Nucleus accumbens (tissue), 56 donors: Measurements from ENCODE around the gene SAMD3.
"Not testable (repeated sequence)": the region's sequence is repeated elsewhere in the genome, so short reads cannot be mapped to it uniquely, and the experiment has no call there.

Source experiments
- DNase-seq, 56 donors: peaks; one replicate each; lab custom pipeline; 2025; lab: John Stamatoyannopoulos, UW

Gene SAMD3

DNA sequence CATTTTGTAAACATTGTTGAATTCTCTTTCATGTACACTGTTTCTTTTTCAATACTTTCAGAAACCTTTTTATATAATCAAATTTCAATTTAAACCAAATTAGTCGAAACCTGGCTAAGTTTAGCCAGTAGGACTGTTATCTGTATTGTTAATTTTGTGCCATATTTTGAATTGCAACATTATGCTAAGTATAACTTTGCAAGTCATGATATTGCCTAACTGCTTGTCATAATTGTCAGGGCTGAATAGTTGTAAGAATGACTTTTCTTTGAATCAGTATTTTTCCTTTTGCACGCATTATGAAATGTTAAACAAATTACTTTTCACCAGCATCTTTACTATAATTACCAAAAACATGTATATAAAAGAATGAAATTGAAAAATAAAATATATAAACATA, 82.7 kb downstream of the SAMD3 start:
- DNase-seq, result no peak

DNA sequence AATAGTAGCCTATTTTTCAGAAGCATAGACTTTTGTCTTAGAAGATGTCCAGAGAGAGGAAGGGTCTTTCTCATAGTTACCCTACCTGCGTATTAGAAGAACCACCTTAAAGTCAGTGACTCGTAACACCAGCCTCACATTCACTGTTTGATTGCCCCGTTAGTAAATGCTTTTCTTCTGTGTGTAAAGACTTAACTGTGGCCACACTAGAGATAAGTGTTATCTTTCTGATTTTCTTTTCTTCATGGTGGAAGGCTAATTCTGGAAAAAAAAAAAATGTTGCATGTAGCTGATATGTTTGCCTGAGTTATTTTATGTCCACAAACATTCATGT, 83.9 kb downstream of the SAMD3 start:
- DNase-seq, result no peak

DNA sequence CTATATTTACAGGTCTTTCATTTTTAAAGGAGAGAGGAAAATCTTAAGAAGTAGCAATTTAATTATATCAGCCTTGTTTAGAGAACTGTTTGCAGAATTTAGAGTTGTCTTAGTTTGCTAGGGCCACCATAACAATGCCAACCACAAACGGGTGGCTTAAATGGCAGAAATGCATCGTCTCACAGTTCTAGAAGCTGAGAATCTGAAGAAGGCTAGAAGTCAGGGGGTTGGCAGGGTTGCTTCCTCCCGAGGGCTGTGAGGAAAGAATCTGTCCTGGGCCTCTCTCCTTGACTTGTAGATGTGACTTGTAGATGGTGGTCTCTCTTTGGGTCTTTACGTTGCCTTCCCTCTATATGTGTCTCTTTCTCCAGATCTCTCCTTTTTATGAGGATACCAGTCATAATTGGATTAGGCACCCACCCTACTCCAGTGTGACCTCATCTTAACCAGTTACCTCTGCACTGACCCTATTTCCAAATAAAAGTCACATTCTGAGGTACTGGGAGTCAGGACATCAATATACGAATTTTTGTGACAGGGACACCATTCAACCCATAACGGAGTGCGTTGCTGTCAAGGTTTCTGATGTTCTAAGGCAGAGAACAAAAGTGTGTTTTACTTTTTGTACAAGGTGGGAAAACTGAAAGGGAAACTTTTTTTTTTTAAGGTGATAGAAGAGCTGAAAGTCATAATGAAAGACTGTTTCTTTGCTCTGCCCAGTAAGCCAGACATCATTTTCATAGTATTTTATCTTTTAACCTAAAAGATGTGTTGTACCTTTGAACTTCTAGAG, 84.4 kb downstream of the SAMD3 start:
- no peak for DNase-seq

DNA sequence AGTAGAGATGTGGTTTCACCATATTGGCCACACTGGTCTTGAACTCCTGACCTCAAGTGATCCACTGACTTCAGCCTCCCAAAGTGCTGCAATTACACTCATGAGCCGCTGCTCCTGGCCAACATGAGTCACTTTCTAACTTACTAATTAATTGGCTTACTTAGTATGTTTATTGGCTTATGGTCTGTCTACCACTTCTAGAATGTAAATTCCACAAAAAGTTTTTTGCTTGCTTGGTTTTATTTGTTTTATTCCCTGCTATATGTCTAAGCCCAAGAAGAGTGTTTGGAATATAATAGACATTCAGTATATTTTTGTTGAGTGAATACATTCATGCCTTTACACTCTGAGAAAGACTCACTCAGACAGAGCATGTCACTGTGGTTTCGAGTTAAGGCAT, 86.0 kb downstream of the SAMD3 start:
- DNase-seq, result no peak

DNA sequence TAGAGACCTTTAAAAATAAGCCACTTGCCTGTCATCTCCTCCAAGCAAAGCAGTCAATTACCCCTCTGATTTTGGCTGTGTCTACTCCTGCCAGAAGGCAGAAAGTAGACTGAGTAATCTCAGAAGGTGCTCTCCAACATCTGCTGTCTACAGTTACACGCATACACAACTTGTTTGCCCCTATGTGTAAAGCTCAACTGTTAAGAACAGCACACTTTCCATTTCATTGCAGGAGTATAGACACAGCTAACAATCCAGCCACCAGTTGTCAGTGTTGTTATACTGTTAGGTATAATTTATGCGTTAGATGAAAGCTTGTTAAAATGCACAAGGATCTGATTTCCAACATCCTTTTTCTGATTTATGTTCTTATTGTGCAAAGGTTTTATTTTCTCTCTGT, 88.2 kb downstream of the SAMD3 start:
- no peak for DNase-seq

DNA sequence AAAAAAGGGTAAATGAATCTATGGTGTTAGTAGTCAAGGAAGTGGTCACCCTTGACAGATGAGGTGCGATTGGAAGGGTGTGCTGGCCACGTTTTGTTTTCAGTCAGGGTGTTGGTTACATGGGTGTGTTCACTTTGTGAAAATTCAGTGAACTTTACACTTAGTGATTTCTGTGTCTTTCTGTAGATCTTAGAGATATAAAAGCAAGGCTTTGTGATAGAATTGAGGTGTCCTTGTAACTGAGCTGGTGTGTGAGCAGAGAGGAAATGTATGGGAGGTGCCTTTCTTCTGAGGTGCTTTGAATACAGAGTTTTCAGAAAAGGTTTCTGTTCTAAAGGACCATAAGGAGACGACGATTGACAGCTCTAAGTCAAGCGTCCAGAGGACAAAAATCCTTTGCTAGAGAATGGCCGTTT, 90.5 kb downstream of the SAMD3 start:
- no peak for DNase-seq

DNA sequence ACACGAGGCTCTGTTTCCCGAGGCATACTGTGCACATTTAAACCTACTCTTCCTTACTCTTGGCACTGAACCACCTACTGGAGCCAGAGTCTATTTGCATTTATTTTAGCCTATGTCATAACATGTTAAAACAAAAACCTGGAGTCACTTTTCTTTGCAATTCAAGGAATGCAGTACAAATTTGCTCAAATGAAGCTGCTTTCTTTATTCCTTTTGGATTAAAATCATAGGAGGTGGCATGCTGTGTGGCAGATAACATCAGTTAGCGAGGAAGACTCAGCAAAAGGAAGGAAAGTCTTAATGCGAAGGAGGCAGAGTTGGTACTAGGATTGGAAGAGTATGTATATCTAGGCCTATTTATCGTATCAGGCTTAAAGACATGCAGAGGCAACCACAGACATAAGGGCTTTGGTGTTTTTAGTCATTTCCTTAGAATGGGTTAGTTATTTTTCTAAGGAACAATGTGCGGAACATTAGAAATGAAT, 92.9 kb downstream of the SAMD3 start:
- DNase-seq, result no peak

DNA sequence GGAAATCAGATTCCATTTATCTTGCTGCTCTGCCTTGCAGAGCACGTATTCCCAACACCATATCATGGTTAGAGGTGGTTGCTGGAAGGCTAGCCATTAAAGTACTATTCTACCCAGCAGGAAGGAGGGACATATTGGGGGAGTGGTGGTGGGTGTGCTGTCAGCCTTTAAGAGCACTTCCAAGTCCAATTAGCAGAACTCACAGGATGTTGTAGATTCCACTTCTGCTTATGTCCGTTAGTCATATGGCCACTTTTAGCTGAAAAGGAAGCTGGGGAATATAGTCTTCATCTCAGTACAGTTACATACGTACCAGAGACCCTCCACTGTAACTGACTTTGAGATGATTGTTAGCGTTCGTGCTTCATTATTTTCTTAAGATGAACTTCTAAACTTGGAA, 94.4 kb downstream of the SAMD3 start:
- DNase-seq, result no peak

DNA sequence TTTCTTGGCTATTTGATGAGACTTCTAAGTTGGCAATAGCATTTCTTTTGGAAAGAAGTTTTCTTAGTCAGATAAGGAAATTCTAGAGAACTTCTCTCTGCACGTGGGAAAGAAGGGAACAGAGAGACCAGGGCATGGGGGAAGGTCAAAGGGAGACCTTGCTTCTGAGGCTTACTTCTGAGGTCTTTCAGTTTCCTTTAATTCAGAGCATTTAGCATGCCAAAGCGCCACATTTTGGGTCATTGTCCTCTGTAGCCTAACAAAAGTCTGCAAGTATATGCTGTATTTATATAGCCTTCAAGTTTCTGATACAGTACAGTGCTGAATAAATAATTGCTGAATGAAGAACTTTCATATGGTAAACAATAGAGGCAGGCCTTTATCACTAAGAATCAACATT, 95.6 kb downstream of the SAMD3 start:
- no peak for DNase-seq

DNA sequence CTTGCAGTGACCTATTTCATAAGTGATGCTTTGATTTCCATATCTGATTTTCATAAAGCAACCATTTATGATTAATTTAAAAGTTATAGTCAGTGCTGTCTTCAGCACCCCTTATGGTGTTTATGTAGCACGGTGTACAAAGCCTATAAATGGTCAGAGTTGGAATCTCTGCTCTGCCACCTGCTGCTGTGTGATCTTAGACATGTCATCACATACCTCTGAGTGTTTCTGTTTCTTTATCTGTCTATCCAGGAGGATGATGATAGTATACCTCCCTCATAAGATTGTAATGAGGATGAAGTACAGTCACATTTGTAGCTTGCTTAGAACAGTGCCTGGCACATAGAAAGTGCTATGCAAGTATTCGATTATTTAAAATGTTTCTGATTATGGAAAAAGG, 100.5 kb downstream of the SAMD3 start:
- DNase-seq, result no peak

DNA sequence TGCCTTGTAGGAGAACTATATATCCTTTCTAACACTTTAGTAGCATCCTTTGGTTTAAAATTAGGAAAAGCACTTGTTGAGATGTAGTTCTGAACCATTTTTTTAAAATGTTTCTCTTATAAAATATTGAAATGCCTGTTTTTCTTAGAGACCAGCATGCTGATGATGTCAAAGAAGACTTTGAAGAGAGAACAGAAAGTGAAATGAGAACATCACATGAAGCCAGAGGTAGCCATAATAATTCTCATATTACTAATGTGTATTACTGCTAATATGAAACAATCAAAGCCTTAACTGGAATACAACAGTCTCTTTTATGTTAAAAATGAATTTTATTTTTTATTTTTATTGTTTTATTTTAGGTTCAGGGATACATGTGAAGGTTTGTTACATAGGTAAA, 102.0 kb downstream of the SAMD3 start:
- no peak for DNase-seq

DNA sequence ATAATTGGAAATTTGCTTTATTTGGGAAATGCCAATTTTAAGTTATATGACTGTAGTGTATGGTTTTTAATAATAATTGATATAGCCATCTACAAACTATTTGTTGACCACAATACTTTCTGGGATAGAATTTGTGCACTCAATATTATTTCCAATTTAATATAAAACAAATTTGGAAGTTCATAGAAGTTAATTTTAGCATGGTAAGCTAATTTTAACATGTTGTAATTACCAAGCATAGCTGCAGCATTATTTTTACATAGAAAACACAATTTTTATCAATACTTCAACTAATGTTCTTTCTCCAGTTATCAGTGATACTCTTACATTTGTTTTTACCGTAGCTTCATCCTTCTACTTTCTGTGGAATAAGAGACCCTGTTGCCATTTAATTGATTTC, 103.5 kb downstream of the SAMD3 start:
- no peak for DNase-seq

DNA sequence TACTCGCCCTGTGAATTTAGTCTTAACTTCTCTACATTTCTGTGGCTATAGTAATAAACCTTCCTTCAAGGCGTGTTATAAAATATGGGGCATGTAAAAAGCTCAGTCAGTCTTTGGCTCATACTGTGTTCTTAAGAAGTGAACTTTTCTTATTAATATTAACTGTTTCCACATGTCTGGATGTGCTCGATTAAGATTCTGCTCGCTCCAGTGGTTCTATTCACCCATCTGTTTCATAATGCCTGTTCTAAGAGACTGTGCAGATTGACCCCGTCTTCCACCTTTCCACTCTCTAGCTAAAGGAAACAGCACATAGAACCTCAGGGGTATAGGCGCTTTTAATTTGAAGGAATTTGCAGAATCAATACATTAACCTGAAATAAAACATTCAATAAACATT, 104.5 kb downstream of the SAMD3 start:
- DNase-seq, result no peak

DNA sequence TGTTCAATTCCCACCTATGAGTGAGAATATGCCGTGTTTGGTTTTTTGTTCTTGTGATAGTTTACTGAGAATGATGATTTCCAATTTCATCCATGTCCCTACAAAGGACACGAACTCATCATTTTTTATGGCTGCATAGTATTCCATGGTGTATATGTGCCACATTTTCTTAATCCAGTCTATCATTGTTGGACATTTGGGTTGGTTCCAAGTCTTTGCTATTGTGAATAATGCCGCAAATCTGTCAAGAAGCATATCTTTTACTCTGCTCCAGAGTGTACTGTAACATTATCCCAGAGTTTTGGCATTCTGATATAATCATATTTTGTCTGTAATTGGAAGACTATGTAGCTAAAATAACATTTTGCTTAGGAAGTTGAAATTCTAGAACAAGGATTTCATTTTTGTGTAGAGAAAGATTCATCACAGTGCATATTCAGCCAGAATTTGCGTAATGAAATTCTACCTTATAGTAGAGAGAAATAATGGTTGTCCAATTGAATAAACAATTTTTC, 105.5 kb downstream of the SAMD3 start:
- not testable (repeated sequence) for DNase-seq

DNA sequence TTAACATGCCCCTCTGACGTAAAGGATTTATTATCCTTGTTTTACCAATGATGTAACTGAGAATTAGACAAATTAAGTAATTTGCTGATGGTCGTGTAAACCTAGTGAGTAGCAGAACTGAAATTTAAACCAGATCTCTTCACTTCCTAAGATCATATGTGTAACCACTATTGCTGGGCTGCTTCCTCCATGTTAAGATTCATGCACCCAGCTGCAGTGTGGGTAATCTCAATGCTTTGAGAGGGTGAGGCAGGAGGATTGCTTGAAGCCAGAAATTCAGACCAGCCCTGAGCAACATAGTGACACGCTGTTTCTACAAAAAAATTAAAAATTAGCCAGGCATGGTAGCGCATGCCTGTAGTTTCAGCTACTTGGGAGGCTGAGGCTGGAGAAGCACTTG, 106.5 kb downstream of the SAMD3 start:
- no peak for DNase-seq

DNA sequence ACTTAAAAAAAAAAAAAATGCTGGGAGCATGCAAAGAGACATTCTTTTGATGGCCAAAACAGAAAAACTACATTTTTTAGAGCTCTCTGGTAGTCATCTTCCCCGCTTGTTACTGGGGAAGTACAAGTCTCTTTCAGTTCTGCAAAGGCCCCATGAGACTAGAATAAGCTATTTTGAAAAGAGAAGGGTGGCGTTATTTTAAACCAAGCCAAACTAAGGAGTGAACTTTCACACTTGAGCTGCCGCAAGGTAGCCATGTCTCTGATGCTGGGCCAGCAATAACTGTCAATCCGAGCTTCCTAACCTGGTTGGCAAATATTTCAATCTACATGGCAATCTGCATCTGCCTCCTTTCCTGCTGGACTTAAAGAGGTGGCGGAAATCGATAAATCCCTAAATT, 107.7 kb downstream of the SAMD3 start:
- no peak for DNase-seq

DNA sequence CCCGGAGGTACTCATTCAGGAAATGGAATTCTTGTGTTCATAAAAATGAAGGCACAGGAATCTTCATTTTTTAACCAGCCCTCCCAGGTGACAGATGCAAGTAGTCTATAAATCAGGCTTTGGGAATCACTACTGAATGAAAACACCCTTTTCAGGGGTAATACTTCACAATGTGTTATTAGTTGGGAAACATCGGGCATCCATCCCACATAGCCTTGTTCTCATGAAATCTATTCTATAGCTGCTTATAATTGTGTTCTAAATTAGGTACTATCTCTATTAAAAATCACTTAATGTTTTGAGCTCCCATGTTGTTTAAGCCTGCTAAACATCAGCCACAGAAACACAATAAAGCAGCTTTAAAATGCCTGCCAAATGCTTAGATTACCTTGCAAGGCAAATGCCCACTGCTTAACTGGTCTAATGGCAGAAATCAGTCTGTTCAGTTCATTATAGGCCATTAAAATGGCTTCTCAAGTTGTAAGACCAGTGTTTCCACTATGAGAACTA, 109.5 kb downstream of the SAMD3 start:
- DNase-seq, result no peak

DNA sequence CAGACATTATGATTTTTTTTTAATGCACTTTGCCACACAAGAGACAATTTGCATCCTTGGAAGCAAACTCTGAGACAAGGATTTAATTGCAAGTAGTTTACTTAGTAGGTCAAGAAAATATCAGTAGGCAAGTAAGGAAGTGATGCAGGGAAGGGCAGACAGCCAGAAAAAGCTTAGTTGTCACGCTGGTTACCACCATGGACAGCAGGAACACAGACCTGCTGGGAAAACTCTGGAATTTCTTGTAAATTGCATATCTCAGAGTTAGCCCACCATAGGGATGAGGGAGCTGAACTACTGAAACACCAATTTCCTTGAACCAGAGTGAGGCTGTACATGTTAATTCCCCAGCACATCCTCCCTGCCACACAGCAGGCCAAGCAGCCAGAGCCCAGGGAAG, 111.7 kb downstream of the SAMD3 start:
- no peak for DNase-seq

DNA sequence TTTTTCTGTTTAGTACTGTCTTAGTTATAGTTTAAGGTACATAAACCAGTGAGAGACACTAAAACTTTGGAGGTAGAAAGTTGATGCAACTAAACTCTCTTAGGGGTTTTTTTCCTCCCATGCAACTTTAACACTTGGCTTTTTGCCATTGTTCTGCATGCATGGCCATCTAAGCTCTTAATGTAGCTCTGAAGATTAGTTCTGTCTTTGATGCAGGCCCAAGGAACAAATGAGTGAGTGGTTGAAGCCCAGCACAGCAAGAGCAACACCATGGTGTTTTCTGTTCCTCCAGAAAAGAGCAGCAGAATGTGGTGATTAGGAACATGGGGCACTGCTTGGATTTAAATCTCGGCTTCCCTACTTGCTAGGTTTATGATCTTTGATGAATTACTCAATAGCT, 115.0 kb downstream of the SAMD3 start:
- DNase-seq, result no peak

DNA sequence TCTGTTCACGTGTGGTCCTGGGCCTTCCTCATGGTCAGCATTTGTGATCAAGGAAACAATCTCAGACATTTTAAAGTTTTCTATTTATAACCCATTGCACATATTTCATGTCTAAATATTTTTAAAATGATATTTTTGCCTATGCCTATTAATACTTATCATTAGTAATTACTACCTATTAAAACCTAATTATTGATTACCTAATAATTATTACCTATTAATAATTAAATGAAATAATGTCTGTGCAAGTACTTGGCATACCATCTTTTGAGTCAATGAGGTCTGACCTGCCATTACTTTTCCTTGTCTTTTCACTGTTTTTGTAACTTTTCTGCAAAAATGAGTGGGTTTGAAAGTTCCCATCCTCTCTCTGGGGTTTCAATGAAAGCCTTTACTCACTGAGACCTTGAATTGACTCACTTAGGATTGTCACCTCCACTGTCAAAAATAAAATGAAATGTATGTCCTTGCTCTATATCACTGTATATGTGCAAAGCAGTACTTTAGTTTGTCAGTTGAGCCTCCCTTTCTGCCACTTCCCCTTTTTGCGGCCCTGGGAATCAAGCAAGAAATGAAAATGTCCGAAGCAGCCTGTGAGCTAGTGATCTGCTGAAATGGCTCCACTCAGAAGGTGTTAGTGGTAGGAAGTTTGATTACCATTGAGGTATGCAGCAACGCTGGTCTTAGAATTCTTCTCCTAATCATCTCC, 116.6 kb downstream of the SAMD3 start:
- no peak for DNase-seq

DNA sequence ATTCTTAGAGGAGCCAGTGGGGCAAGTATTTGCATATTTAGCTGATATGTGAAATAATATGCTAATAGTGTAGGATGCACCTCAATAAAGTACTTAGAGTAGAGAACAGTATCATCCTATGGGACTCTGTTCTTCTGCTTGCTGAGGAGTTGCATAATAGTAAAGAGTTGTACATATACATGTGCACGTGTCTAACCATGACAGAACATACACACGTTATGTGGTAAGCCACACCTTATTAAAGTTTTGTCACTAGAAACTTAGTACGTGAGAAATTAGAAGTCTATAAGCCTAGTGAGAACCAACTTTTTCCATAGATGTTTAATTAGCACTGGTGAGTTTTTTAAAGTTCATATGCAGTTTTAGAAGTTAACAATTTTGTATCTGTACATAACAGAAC, 123.6 kb downstream of the SAMD3 start:
- DNase-seq, result no peak

DNA sequence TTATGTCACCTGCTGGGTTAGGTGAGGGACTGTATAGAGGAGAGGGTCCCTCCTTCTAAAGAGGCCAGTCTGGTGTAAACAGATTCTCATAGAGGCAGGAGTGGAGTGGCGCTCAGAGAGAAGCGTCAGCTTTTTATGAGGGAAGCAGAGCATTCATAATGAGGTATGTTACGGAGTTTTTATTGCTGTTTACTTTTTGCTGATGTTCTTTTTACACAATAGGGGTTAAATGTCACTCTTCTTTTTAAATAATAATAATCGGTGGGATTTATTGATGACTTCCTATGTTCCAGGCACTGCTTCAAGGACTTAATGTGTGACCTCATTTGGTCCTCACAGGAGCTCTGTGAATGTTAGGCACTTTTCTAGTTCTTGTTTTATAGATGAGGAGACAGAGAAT, 124.4 kb downstream of the SAMD3 start:
- DNase-seq, result no peak
